OCI-LY7 (cell line): Measurements from ENCODE around the gene SMOC1. TPM values are rescaled to one million over a fixed set of nuclear protein-coding genes. Genes with fewer than 3 reads are reported as not detected.

Experiments
- BruUV-seq: library from RNA; stranded (reverse); fragments of 400-500 nt; replicated peaks from 2 replicates; lab custom pipeline; 2021; lab: Mats Ljungman, UMichigan
- CTCF ChIA-PET: fragments of 300-600 bp; sonication (Branson Sonifier 250); formaldehyde crosslinking; loops from one replicate; lab custom pipeline; 2022; ENCODE audit warnings: antibody characterized with exemption; ENCODE audit not compliant: unreplicated experiment; lab: Charles Lee
- POLR2A ChIA-PET: fragments of 300-600 bp; sonication (Branson Sonifier 250); formaldehyde crosslinking; loops from one replicate; lab custom pipeline; 2022; ENCODE audit warnings: antibody characterized with exemption; lab: Charles Lee
- DNase-seq: peaks from one replicate; pipeline ENCODE4 v3.0.0-alpha.2; 2015; ENCODE audit warnings: low spot score
- H2AFZ ChIP-seq: fragments of 200-600 bp; sonication (generic), shearing (Covaris generic); 2 replicates; pipeline ENCODE4 v1.6.1; 2014; ENCODE audit warnings: mild to moderate bottlenecking, antibody characterized with exemption, low read length, moderate library complexity
- H3K27ac ChIP-seq: fragments of 200-600 bp; sonication (generic); 2 replicates; pipeline ENCODE4 v1.5.1; 2014; ENCODE audit warnings: mixed run types, low read depth, mild to moderate bottlenecking, moderate library complexity, low read length, inconsistent platforms; ENCODE audit not compliant: poor library complexity, severe bottlenecking
- H3K36me3 ChIP-seq: fragments of 200-600 bp; sonication (generic); 2 replicates; pipeline ENCODE4 v1.6.1; 2014; ENCODE audit warnings: mild to moderate bottlenecking, antibody characterized with exemption, low read length, moderate library complexity, mixed read lengths; ENCODE audit not compliant: insufficient read depth
- H3K4me1 ChIP-seq: fragments of 200-600 bp; sonication (generic); 2 replicates; pipeline ENCODE4 v1.5.1; 2014; ENCODE audit warnings: mild to moderate bottlenecking, low read length; ENCODE audit not compliant: insufficient read depth, poor library complexity, severe bottlenecking
- H3K4me2 ChIP-seq: fragments of 200-600 bp; sonication (generic); 2 replicates; pipeline ENCODE4 v1.6.1; 2014; ENCODE audit warnings: mild to moderate bottlenecking, low read length
- H3K4me3 ChIP-seq: fragments of 200-600 bp; sonication (generic); 2 replicates; pipeline ENCODE4 v1.5.1; 2014; ENCODE audit warnings: mild to moderate bottlenecking, low read depth, low read length; ENCODE audit not compliant: poor library complexity, severe bottlenecking
- H3K79me2 ChIP-seq: fragments of 200-600 bp; sonication (generic); 2 replicates; pipeline ENCODE4 v1.6.1; 2016; ENCODE audit warnings: low read depth, mild to moderate bottlenecking, low read length, moderate library complexity, mixed read lengths; ENCODE audit not compliant: insufficient read depth
- H3K9me2 ChIP-seq: fragments of 200-600 bp; sonication (generic); 2 replicates; pipeline ENCODE4 v1.6.1; 2016; ENCODE audit warnings: mild to moderate bottlenecking, low read length, mixed read lengths; ENCODE audit not compliant: insufficient read depth
- H3K9me3 ChIP-seq: fragments of 200-600 bp; sonication (generic); 2 replicates; pipeline ENCODE4 v1.6.1; 2014; ENCODE audit warnings: mild to moderate bottlenecking, mixed run types, low read length, mixed read lengths
- H4K20me1 ChIP-seq: fragments of 200-600 bp; sonication (generic); 2 replicates; pipeline ENCODE4 v1.6.1; 2014; ENCODE audit warnings: mild to moderate bottlenecking, antibody characterized with exemption, low read length, moderate library complexity, mixed read lengths; ENCODE audit not compliant: insufficient read depth
- CTCF ChIP-seq: fragments of 200-600 bp; sonication (generic); conservative IDR thresholded peaks from 2 replicates; pipeline ENCODE4 v1.5.1; 2014; ENCODE audit warnings: mild to moderate bottlenecking, antibody characterized with exemption, low read length, moderate library complexity, mixed read lengths
- EZH2phosphoT487 ChIP-seq: fragments of 200-600 bp; sonication (generic); IDR thresholded peaks from 2 replicates; pipeline ENCODE4 v1.6.1; 2018; ENCODE audit warnings: low read depth, borderline replicate concordance, mild to moderate bottlenecking, mixed run types, antibody characterized with exemption, low read length, moderate library complexity, mixed read lengths
- intact Hi-C: fragments of 100-400 bp; cut with micrococcal nuclease; formaldehyde crosslinking; loops from one replicate; pipeline ENCODE4 v1.10.0; 2022; ENCODE audit not compliant: unreplicated experiment
- total RNA-seq, 2 experiments: library from RNA; depleted of rRNA in 1 of 2; stranded (reverse); fragments of >200 nt in 1 of 2; shearing (Covaris generic) in 1 of 2; gene quantifications; 2 replicates each; pipeline ENCODE4 v1.2.3, GENCODE V29; 2014 to 2022

Gene SMOC1
- total RNA-seq, 2 experiments from 2014 or later: not detected

GRCh38 chr14:69859591-69859990, 19.6 kb upstream of the SMOC1 start:
- Histone ChIP-seq H2AFZ (no peak overlapping the region), H3K9me2 (no peaks in the 10 kb centered on the region), H4K20me1 (no peaks in the 10 kb centered on the region), H3K27ac (no peak overlapping the region), H3K36me3 (no peaks in the 10 kb centered on the region), H3K4me2 (no peak overlapping the region), H3K9me3 (no peaks in the 10 kb centered on the region), H3K79me2 (no peaks in the 10 kb centered on the region), H3K4me1 (no peaks in the 10 kb centered on the region), H3K4me3 (no peak overlapping the region)
- intact Hi-C loops: no loop called here
- ChIA-PET CTCF (no interaction called here), POLR2A (interaction anchor here (0.5 kb wide), 1 partner anchor 10 kb away, joined by 3 read pairs; no protein-coding TSS in a partner anchor)
- DNase-seq: no peak
- BruUV-seq: no TSS peak
- TF ChIP-seq EZH2phosphoT487 (no peak), CTCF (no peak)

GRCh38 chr14:69860221-69860620, 19.0 kb upstream of the SMOC1 start:
- POLR2A ChIA-PET: no interaction called here
- Histone ChIP-seq H3K36me3 (no peaks in the 10 kb centered on the region), H3K4me2 (no peak overlapping the region), H3K27ac (no peak overlapping the region), H3K4me1 (no peaks in the 10 kb centered on the region), H4K20me1 (no peaks in the 10 kb centered on the region), H2AFZ (no peak overlapping the region), H3K79me2 (no peaks in the 10 kb centered on the region), H3K9me2 (no peaks in the 10 kb centered on the region), H3K9me3 (no peaks in the 10 kb centered on the region), H3K4me3 (no peak overlapping the region)
- DNase-seq: no peak
- intact Hi-C loops: no loop called here
- no TSS peak for BruUV-seq
- CTCF ChIA-PET: no interaction called here
- TF ChIP-seq EZH2phosphoT487 (no peak), CTCF (no peak)

- ChIA-PET CTCF (no interaction called here), POLR2A (no interaction called here)
- Histone ChIP-seq H3K79me2 (no peaks in the 10 kb centered on the region), H4K20me1 (no peaks in the 10 kb centered on the region), H3K9me2 (no peaks in the 10 kb centered on the region), H2AFZ (no peak overlapping the region), H3K36me3 (no peaks in the 10 kb centered on the region), H3K4me1 (no peaks in the 10 kb centered on the region), H3K4me2 (no peak overlapping the region), H3K4me3 (no peak overlapping the region), H3K27ac (no peak overlapping the region), H3K9me3 (no peaks in the 10 kb centered on the region)
- TF ChIP-seq CTCF: no peak
- no peak for TF ChIP-seq EZH2phosphoT487
- intact Hi-C loops: no loop called here
- no TSS peak for BruUV-seq
- DNase-seq: no peak
Observed at GRCh38 chr14:69861025-69861569, 18.1 kb upstream of the SMOC1 start.
